SK-N-DZ (cell line): ENCODE data around the gene PLSCR2. TPM values are rescaled to one million over a fixed set of nuclear protein-coding genes. Genes with fewer than 3 reads are reported as not detected.
"Not testable (repeated sequence)": the region's sequence is repeated elsewhere in the genome, so short reads cannot be mapped to it uniquely, and the experiment has no call there.

ENCODE experiments used
- DNase-seq: peaks from one replicate; pipeline ENCODE4 v3.0.0-alpha.2; 2015; ENCODE audit warnings: low spot score
- polyA plus RNA-seq, 2 experiments: library from polyadenylated mRNA; depleted of rRNA; stranded (reverse); fragments of >200 nt; gene quantifications; 2 replicates each; pipeline ENCODE4 v1.2.3, GENCODE V29; 2014

The PLSCR2 gene
- not detected in 2 replicates for polyA plus RNA-seq (2014; cell fraction: cytosol; rRNA removed)
- polyA plus RNA-seq (2014; cell fraction: nucleus; rRNA removed): not detected in 2 replicates

DNA sequence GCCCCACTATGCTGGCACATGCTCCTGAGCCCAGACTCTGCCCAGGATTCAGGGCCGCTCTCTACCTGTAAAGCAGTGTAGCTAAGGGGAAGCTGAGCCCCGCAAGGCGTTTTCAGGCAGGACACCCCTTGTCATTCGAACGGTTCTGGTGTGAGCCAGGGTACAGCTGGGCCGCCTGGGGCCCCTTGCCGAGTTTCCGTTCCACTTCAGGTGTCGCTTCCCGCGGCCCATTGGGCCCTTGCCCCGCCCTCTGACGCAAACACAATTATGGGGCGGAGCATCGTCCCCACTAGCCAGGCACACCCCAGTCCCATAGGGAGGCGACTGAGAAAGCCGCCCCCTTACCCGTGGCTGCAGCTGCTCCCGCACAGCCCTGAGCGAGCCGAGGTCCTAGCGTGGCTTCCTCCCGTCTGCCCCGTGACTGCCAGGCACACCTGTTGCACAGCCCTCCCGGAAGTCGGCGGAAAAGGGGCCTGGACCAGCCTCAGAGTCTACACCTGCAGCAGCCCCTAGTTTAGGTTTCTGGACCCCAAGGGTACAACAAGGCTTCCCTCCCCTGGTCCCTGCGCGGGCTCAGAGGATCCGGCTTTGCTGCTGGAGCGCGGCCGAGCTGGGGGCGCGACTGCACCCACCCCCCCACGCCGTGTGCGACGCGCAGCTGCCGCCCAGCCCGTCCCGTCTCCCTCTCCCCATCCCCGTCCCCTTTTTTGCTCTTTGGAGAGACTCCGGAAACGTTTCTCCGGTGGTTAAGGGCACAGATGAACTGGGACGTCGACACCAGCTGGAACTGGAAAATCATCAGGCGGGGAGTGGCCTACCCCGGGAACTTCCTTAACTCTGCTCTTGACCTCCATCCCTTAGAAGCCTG lies at the start of gene PLSCR2:
TSS of gene PLSCR2 (minus strand) at position 412 of the 868 bp plus-strand sequence. CDS start 9,657 bp downstream, outside the sequence.
- no peak for DNase-seq

DNA sequence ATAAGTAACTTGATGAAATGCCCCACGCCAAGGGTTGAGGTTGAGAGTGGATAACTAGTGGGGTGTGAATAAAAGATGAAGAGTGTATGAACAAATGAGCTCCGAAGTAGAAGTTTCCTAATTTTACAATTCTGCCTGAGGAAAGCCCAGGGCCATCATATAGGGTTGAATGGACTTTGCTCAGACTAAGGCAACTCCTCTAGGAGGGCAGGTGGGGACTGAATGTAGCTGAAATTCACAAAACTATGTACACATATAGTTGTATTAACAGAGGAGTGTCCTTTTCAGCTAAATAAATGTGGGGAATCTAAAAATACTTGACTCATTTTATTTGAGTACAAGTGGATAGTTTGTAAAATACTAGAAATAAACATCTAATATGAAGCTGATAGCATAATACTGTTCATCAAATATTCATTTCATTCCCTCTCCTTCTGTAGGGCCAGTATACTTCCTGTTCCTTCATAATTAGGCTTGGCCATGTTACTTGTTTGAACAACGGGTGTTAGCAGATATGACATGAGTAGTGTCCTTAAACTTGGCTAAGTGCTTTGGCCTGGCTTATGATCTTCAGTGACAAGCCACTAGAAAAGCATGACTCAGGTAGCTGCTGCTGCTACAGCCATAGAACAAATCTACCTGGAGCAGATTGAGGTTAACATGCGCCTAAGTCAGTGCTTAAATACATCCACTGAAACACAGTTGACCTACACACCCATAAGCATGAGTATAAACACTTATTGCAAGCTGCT lies 48.5 kb upstream of the PLSCR2 start:
- DNase-seq: no peak

- DNase-seq: no peak
Measured at GRCh38 chr3:146513386-146514051, 44.2 kb upstream of the PLSCR2 start.

DNA sequence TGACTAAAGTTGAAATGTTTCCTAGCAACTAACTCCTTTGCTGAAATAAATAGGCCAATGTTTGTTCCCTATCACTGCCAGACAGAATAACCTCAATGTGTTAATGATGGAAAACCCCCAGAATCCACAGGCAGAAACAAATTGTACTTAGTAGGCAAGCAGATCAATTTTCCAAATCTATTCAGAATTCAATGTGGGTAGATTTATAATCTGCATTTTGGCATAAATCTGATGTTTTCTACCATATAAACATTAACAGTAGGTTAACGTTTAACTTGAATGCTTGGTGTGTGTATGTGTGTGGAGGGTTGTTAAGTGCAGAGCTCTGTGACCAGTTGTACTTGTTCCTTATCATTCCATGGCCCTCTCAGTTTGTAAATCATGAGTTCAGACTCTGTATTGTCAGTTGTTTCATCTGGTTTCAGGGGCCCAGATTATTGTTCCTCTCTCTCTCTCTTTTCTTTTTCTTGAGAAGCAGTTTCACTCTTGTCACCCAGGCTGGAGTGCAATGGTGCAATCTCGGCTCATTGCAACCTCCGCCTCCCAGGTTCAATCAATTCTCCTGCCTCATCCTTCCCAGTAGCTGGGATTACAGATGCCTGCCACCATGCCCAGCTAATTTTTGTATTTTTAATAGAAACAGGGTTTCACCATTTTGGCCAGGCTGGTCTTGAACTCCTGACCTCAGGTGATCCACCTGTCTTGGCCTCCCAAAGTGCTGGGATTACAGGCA lies 42.2 kb upstream of the PLSCR2 start:
- no peak for DNase-seq

- no peak for DNase-seq
Measured at GRCh38 chr3:146507331-146508120, 38.2 kb upstream of the PLSCR2 start.

DNA sequence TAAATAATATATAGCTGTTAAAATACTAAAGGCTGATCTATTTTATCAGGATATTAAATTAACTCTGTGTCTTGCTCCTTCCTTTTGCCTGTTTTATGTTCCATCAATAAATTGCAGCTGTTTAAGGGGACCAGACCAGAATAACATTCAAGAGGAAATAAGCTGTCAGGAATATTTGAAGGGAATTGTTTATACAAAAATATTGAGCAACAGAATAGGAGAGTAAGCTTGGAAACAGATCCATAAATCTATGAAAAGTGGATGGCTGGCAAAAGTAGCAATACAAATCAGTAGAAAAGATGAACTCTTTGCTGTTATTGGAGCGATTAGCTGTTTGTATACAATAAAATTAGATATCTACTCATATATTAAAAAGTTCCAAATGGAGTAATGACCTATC lies 36.2 kb upstream of the PLSCR2 start:
- no peak for DNase-seq

DNA sequence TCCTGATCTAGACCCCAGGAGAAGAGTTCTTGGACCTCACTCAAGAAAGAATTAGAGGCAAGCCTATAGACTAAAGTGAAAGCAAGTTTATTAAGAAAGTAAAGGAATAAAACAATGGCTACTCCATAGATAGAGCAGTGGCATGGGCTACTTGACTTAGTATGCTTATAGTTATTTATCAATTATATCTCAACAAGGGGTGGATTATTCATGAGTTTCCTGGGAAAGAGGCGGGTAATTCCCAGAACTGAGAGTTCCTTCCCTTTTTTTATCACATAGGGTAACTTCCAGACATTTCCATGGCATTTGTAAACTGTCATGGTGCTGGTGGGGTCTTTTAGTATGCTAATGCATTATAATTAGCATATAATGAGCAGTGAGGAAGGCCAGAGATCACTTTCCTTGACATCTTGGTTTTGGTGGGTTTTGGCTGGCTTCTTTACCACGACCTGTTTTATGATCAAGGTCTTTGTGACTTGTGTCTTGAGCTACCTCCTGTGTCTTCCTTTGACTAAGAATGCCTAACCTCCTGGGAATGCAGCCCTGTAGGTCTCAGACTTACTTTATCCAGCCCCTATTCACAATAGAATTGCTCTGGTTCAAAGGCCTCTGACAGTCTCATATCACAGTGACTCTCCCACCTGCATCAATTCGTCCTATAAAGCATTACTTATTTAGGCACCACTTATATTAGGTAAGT lies 35.3 kb upstream of the PLSCR2 start:
- DNase-seq: no peak

DNA sequence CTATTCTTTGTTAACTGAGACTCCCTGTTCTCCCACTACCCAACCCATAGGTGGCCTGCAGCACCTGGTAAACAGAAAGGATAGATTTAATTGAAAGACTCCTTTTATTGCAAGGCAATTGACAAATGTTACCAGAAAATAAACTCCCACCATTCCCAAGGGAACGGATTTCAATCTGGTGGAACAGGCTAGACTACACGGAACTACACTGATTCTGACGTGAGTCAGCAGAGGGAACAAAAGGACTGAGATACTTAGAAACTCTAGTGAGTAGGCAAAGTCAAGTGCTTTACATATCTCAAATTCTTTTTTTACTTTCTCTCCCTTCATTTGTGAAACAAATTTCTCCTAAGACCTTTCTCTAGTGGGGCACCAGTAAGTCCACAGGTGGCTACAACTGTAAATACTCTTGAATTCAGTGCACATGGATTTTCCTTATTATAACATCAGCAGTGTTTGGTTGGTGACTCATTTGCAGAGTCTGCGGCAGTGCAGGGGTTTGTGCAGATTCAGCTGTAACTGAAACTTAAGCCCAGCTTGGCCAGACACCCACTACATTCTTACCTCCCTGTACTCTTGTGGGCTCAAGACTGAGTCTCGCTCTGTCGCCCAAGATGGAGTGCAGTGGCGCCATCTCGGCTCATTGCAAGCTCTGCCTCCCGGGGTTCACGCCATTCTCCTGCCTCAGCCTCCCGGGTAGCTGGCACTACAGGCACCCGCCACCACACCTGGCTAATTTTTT lies 34.3 kb upstream of the PLSCR2 start:
- no peak for DNase-seq

DNA sequence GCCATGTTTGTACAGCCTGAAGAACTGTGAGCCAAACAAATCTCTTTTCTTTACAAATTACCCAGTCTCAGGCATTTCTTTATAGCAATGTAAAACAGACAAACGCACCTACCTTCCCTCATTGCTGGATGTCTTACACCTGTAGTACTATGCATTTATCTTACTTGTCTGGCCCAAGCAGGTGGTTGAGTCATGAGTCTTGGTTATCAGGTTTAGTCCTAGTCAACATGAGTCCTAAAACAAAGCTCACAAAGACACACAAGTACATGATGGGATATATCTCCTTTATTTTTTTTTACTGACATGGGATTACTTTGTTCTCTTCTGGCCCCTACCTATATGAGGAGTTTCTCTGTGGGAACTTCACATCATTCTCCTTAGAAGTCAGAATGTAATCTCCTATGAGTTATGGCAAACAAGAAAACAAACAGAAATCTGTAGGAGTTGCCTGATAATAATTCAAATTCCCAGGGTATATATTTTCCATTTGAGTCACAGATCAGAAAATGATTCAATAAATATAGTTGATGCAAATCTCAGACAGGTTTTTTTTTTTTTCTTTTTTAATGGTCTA lies 33.6 kb upstream of the PLSCR2 start:
- no peak for DNase-seq

DNA sequence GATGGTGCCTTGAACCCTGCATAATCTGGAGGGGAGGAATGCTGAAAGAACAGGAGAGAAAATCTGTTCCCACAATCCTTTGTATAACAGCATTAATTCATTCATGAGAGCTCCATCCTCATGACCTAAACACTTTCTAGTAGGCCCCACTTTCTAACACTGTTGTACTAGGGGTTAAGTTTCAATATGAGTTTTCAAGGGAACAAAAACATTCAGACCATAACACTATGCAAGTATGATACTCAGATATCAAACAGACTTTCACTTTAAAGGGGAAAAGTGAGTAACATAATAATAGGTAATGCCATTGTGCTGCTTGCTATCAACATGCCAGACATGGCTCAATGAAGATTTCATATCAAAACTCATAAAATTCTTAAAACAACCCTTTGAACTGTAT lies 32.4 kb upstream of the PLSCR2 start:
- no peak for DNase-seq

GRCh38 chr3:146499701-146500100 lies 30.3 kb upstream of the PLSCR2 start:
- no peak for DNase-seq

DNA sequence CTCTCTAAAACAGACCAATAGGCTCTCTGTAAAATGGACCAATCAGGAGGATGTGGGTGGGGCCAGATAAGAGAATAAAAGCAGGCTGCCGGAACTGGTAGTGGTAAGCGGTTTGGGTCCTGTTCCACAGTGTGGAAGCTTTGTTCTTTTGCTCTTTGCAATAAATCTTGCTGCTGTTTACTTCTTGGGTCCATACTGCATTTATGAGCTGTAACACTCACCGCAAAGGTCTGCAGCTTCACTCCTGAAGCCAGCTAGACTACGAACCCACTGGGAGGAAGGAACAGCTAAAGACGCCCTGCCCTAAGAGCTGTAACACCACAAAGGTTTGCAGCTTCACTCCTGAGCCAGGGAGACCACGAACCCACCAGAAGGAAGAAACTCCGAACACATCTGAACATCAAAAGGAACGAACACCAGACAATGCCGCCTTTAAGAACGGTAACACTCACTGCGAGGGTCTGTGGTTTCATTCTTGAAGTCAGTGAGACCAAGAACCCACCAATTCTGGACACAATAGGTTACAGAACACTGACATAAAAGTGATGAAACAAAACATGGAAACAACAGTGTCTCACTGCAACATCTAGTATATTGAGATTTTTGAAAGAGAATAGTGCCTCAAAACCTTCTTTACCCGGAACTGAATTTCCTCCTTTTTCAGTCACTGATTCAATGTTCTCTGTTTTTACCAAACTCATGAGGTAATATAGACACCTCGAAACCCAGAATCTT lies 28.8 kb upstream of the PLSCR2 start:
- no peak for DNase-seq

DNA sequence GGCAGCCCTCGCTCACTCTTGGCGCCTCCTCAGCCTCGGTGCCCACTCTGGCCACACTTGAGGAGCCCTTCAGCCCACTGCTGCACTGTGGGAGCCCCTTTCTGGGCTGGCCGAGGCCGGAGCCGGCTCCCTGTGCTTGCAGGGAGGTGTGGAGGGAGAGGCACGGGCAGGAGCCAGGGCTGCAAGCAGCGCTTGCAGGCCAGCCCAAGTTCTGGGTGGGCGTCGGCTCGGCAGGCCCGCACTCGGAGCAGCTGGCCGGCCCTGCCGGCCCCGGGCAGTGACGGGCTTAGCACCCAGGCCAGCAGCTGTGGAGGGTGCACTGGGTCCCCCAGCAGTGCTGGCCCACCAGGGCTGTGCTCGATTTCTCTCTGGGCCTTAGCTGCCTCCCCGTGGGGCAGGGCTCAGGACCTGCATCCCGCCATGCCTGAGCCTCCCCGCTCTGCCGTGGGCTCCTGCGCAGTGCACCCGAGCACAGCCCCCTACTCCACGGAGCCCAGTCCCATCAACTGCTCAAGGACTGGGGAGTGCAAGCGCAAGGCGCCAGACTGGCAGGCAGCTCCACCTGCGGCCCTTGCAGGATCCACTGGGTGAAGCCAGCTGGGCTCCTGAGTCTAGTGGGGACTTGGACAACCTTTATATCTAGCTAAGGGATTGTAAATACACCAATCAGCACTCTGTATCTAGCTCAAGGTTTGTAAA lies 27.9 kb upstream of the PLSCR2 start:
- DNase-seq: not testable (repeated sequence)

- no peak for DNase-seq
Measured at GRCh38 chr3:146496726-146497125, 27.4 kb upstream of the PLSCR2 start.

- DNase-seq: no peak
Measured at GRCh38 chr3:146496251-146496650, 26.9 kb upstream of the PLSCR2 start.

- DNase-seq: no peak
Measured at GRCh38 chr3:146493761-146494160, 24.4 kb upstream of the PLSCR2 start.

GRCh38 chr3:146493221-146493620 lies 23.9 kb upstream of the PLSCR2 start:
- DNase-seq: no peak
